ENCODE measurements around the gene KDM3B.
"Not testable (repeated sequence)": the region's sequence is repeated elsewhere in the genome, so short reads cannot be mapped to it uniquely, and the experiment has no call there.

The KDM3B gene

GRCh38 chr5:138471052-138471361, 118.5 kb downstream of the KDM3B start:
- Histone ChIP-seq H3K9ac (ENCODE audit: low read depth in 1 of 2, low read length in 2 of 2) (no peak overlapping the region), H3K9me3 (ENCODE audit: control insufficient read depth in 1 of 2, low read length in 2 of 2) (no peaks in the 10 kb centered on the region), H3K36me3 (ENCODE audit: control insufficient read depth in 1 of 2, insufficient read depth in 2 of 2, low read length in 2 of 2) (peaks cover 0 to 10% of the 10 kb centered on the region in 2 donors), H3K4me1 (ENCODE audit: control insufficient read depth in 1 of 2, insufficient read depth in 2 of 2, low read length in 2 of 2) (peaks cover 8 to 15% of the 10 kb centered on the region in 2 donors), H3K27ac (ENCODE audit: low read depth, low read length) (no peak overlapping the region), H3K4me3 (ENCODE audit: low read depth in 1 of 2, low read length in 2 of 2) (no peak overlapping the region), H3K27me3 (ENCODE audit: control insufficient read depth in 1 of 2, insufficient read depth in 2 of 2, low read length in 2 of 2) (no peaks in the 10 kb centered on the region)

GRCh38 chr5:138472353-138472752, 119.9 kb downstream of the KDM3B start:
- Histone ChIP-seq H3K9ac (ENCODE audit: low read depth in 1 of 2, low read length in 2 of 2) (no peak overlapping the region), H3K4me1 (ENCODE audit: control insufficient read depth in 1 of 2, insufficient read depth in 2 of 2, low read length in 2 of 2) (peaks cover 2 to 8% of the 10 kb centered on the region in 2 donors), H3K27me3 (ENCODE audit: control insufficient read depth in 1 of 2, insufficient read depth in 2 of 2, low read length in 2 of 2) (no peaks in the 10 kb centered on the region), H3K4me3 (ENCODE audit: low read depth in 1 of 2, low read length in 2 of 2) (no peak overlapping the region), H3K36me3 (ENCODE audit: control insufficient read depth in 1 of 2, insufficient read depth in 2 of 2, low read length in 2 of 2) (peaks cover 0 to 6% of the 10 kb centered on the region in 2 donors), H3K9me3 (ENCODE audit: control insufficient read depth in 1 of 2, low read length in 2 of 2) (no peaks in the 10 kb centered on the region), H3K27ac (ENCODE audit: low read depth, low read length) (no peak overlapping the region)

DNA sequence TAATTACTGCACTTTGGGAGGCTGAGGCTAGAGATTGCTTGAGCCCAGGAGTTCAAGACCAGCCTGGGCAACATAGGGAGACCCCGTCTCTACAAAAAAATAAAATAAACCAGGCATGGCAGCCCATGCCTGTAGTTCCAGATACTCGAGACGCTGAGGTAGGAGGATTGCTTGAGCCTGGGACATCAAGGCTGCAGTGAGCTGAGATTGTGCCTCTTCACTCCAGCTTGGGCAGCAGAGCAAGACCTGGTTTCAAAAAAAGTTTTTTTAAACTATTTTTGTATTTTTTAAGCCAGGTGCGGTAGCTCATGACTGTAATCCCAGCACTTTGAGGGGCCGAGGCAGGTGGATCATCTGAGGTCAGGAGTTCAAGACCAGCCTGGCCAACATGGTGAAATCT, 120.7 kb downstream of the KDM3B start:
- not testable (repeated sequence) for H3K9ac ChIP-seq (ENCODE audit: low read depth in 1 of 2, low read length in 2 of 2); H3K36me3 ChIP-seq (ENCODE audit: control insufficient read depth in 1 of 2, insufficient read depth in 2 of 2, low read length in 2 of 2); H3K27me3 ChIP-seq (ENCODE audit: control insufficient read depth in 1 of 2, insufficient read depth in 2 of 2, low read length in 2 of 2); H3K4me3 ChIP-seq (ENCODE audit: low read depth in 1 of 2, low read length in 2 of 2); H3K9me3 ChIP-seq (ENCODE audit: control insufficient read depth in 1 of 2, low read length in 2 of 2); H3K27ac ChIP-seq (ENCODE audit: low read depth, low read length); H3K4me1 ChIP-seq (ENCODE audit: control insufficient read depth in 1 of 2, insufficient read depth in 2 of 2, low read length in 2 of 2)

DNA sequence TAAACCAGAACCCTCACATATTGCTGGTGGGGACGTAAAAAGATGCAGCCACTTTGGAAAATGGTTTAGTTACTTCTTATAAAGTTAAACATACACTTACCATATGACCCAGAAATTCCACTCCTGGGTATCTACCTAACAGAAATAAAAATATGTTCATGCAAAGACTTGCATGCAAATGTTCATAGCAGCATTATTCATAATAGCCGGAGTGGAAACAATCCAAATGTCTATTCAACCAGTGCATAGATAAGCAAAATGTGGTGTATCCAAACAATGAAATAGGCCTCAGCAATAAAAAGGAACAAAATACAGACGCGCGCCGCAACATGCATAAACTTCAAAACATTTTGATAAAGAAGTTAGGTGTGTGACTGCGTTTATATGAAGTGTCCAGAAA, 124.4 kb downstream of the KDM3B start:
- no peak overlapping the region for H3K27ac ChIP-seq (ENCODE audit: low read depth, low read length)
- H3K4me3 ChIP-seq (ENCODE audit: low read depth in 1 of 2, low read length in 2 of 2), result no peak overlapping the region
- H3K27me3 ChIP-seq (ENCODE audit: control insufficient read depth in 1 of 2, insufficient read depth in 2 of 2, low read length in 2 of 2), result no peaks in the 10 kb centered on the region
- no peak overlapping the region for H3K9ac ChIP-seq (ENCODE audit: low read depth in 1 of 2, low read length in 2 of 2)
- H3K36me3 ChIP-seq (ENCODE audit: control insufficient read depth in 1 of 2, insufficient read depth in 2 of 2, low read length in 2 of 2), result no peaks in the 10 kb centered on the region
- H3K4me1 ChIP-seq (ENCODE audit: control insufficient read depth in 1 of 2, insufficient read depth in 2 of 2, low read length in 2 of 2), result no peaks in the 10 kb centered on the region
- no peaks in the 10 kb centered on the region for H3K9me3 ChIP-seq (ENCODE audit: control insufficient read depth in 1 of 2, low read length in 2 of 2)

DNA sequence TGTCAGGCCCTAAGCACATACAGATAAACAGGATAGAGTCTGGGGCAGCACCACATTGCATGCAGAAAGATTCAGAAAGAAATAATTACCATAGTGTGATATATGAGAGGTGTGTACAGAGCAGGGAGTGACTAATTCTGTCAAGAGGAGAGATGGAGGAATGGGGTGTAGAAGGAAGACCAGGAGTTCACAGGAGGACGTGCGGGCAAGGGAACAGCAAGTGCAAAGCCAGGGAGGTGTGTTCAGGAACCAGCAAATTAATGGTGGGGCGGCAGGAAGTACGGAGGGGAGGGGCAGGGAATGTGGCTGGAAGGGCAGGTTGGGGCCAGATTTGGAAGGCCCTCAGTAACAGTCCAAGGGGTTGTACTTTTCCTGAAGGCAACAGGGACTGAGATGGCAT, 130.2 kb downstream of the KDM3B start:
- Histone ChIP-seq H3K9me3 (ENCODE audit: control insufficient read depth in 1 of 2, low read length in 2 of 2) (no peaks in the 10 kb centered on the region), H3K9ac (ENCODE audit: low read depth in 1 of 2, low read length in 2 of 2) (no peak overlapping the region), H3K4me1 (ENCODE audit: control insufficient read depth in 1 of 2, insufficient read depth in 2 of 2, low read length in 2 of 2) (no peaks in the 10 kb centered on the region), H3K27ac (ENCODE audit: low read depth, low read length) (no peak overlapping the region), H3K36me3 (ENCODE audit: control insufficient read depth in 1 of 2, insufficient read depth in 2 of 2, low read length in 2 of 2) (no peaks in the 10 kb centered on the region), H3K4me3 (ENCODE audit: low read depth in 1 of 2, low read length in 2 of 2) (no peak overlapping the region), H3K27me3 (ENCODE audit: control insufficient read depth in 1 of 2, insufficient read depth in 2 of 2, low read length in 2 of 2) (no peaks in the 10 kb centered on the region)
